ENCODE measurements around the gene MMP1. TPM values are rescaled to one million over a fixed set of nuclear protein-coding genes. Genes with fewer than 3 reads are reported as not detected.

MMP1 gene
- not detected for total RNA-seq
- 0.07 TPM for total RNA-seq (2013)

- Mint-ChIP-seq H3K9me3 (no peaks in the 10 kb centered on the region), H3K36me3 (no peaks in the 10 kb centered on the region), H3K4me1 (no peaks in the 10 kb centered on the region), H3K4me3 (no peak within 1 kb of the TSS), H3K27ac (no peak within 1 kb of the TSS), H3K27me3 (ENCODE audit: low read depth in 2 of 2) (no peaks in the 10 kb centered on the region)
- no peak within 1 kb of the TSS for H3K27ac ChIP-seq (ENCODE audit: low read length)
- H3K27me3 ChIP-seq (ENCODE audit: control insufficient read depth, insufficient read depth, low read length): no peaks in the 10 kb centered on the region
- H3K4me1 ChIP-seq (ENCODE audit: control insufficient read depth, insufficient read depth, low read length): no peaks in the 10 kb centered on the region
- no peak for TF ChIP-seq CTCF (IDR thresholded peaks at IDR 0.05)
- no peaks in the 10 kb centered on the region for H3K9me3 ChIP-seq (ENCODE audit: control insufficient read depth, insufficient read depth, low read length)
- 92% methylated on average over 6 of the region's 7 CpGs for WGBS (ENCODE audit: insufficient coverage)
- ATAC-seq (no peak), DNase-seq (no peak)
- H3K36me3 ChIP-seq (ENCODE audit: control insufficient read depth, insufficient read depth, low read length): no peaks in the 10 kb centered on the region
- H3K4me3 ChIP-seq (ENCODE audit: low read length): no peak within 1 kb of the TSS
- intact Hi-C loops (cut with micrococcal nuclease): no loop called here
Observed at GRCh38 chr11:102798012-102798746, at the start of gene MMP1. Gene MMP1, minus strand, starts transcription at chr11:102798160. Its CDS starts 68 bp downstream, at chr11:102798092.

GRCh38 chr11:102846292-102846691 is 48.3 kb upstream of the MMP1 start:
- ATAC-seq: no peak
- no peaks in the 10 kb centered on the region for H3K27me3 ChIP-seq (ENCODE audit: control insufficient read depth, insufficient read depth, low read length)
- H3K4me1 ChIP-seq (ENCODE audit: control insufficient read depth, insufficient read depth, low read length): no peaks in the 10 kb centered on the region
- no peaks in the 10 kb centered on the region for H3K36me3 ChIP-seq (ENCODE audit: control insufficient read depth, insufficient read depth, low read length)
- H3K4me3 ChIP-seq (ENCODE audit: low read length): no peak overlapping the region
- Mint-ChIP-seq H3K9me3 (peaks cover 2 to 9% of the 10 kb centered on the region in 2 donors), H3K27me3 (ENCODE audit: low read depth in 2 of 2) (peaks cover 3 to 7% of the 10 kb centered on the region in 2 donors), H3K4me1 (no peaks in the 10 kb centered on the region), H3K4me3 (no peak overlapping the region), H3K27ac (no peak overlapping the region), H3K36me3 (no peaks in the 10 kb centered on the region)
- no peak for DNase-seq
- WGBS (ENCODE audit: insufficient coverage): 81% methylated on average over 3 of the region's 3 CpGs
- H3K27ac ChIP-seq (ENCODE audit: low read length): no peak overlapping the region
- TF ChIP-seq CTCF (IDR thresholded peaks at IDR 0.05): no peak
- no peaks in the 10 kb centered on the region for H3K9me3 ChIP-seq (ENCODE audit: control insufficient read depth, insufficient read depth, low read length)
- intact Hi-C loops (cut with micrococcal nuclease): no loop called here

GRCh38 chr11:102843489-102843888 is 45.5 kb upstream of the MMP1 start, which contains the start of gene MMP3:
Gene MMP3, minus strand, starts transcription at chr11:102843609. Its CDS starts 63 bp downstream, at chr11:102843546.
- WGBS (ENCODE audit: insufficient coverage): 83% methylated on average over 4 of the region's 4 CpGs
- no peaks in the 10 kb centered on the region for H3K4me1 ChIP-seq (ENCODE audit: control insufficient read depth, insufficient read depth, low read length)
- no peaks in the 10 kb centered on the region for H3K36me3 Mint-ChIP-seq
- peaks cover 2 to 4% of the 10 kb centered on the region in 2 donors for H3K9me3 Mint-ChIP-seq
- peaks cover 3 to 7% of the 10 kb centered on the region in 2 donors for H3K27me3 Mint-ChIP-seq (ENCODE audit: low read depth in 2 of 2)
- no peaks in the 10 kb centered on the region for H3K36me3 ChIP-seq (ENCODE audit: control insufficient read depth, insufficient read depth, low read length)
- H3K4me1 Mint-ChIP-seq: no peaks in the 10 kb centered on the region
- H3K4me3 ChIP-seq (ENCODE audit: low read length): no peak within 1 kb of the TSS
- no peak within 1 kb of the TSS for H3K27ac Mint-ChIP-seq
- intact Hi-C loops (cut with micrococcal nuclease): no loop called here
- no peak for TF ChIP-seq CTCF (IDR thresholded peaks at IDR 0.05)
- no peak within 1 kb of the TSS for H3K4me3 Mint-ChIP-seq
- no peaks in the 10 kb centered on the region for H3K27me3 ChIP-seq (ENCODE audit: control insufficient read depth, insufficient read depth, low read length)
- ATAC-seq (no peak), DNase-seq (no peak)
- H3K27ac ChIP-seq (ENCODE audit: low read length): no peak within 1 kb of the TSS
- H3K9me3 ChIP-seq (ENCODE audit: control insufficient read depth, insufficient read depth, low read length): no peaks in the 10 kb centered on the region

GRCh38 chr11:102842930-102843329 is 45.0 kb upstream of the MMP1 start:
- no peak for TF ChIP-seq CTCF (IDR thresholded peaks at IDR 0.05)
- intact Hi-C loops (cut with micrococcal nuclease): no loop called here
- H3K4me1 Mint-ChIP-seq: no peaks in the 10 kb centered on the region

More at GRCh38 chr11:102842930-102843329, 45.0 kb upstream of the MMP1 start:
- peaks cover 2 to 5% of the 10 kb centered on the region in 2 donors for H3K9me3 Mint-ChIP-seq
- no peak for DNase-seq
- Histone ChIP-seq H3K27ac (ENCODE audit: low read length) (no peak overlapping the region), H3K27me3 (ENCODE audit: control insufficient read depth, insufficient read depth, low read length) (no peaks in the 10 kb centered on the region), H3K4me1 (ENCODE audit: control insufficient read depth, insufficient read depth, low read length) (no peaks in the 10 kb centered on the region), H3K36me3 (ENCODE audit: control insufficient read depth, insufficient read depth, low read length) (no peaks in the 10 kb centered on the region), H3K9me3 (ENCODE audit: control insufficient read depth, insufficient read depth, low read length) (no peaks in the 10 kb centered on the region), H3K4me3 (ENCODE audit: low read length) (no peak overlapping the region)
- H3K36me3 Mint-ChIP-seq: no peaks in the 10 kb centered on the region
- H3K4me3 Mint-ChIP-seq: no peak overlapping the region
- WGBS (ENCODE audit: insufficient coverage): 60% methylated on average over 1 of the region's 1 CpG
- no peak for ATAC-seq
- no peak overlapping the region for H3K27ac Mint-ChIP-seq
- peaks cover 3 to 7% of the 10 kb centered on the region in 2 donors for H3K27me3 Mint-ChIP-seq (ENCODE audit: low read depth in 2 of 2)
